Caco-2 (cell line): ENCODE results near the gene MXRA7. TPM values are rescaled to one million over a fixed set of nuclear protein-coding genes. Genes with fewer than 3 reads are reported as not detected.

Source experiments
- BruUV-seq: library from RNA; stranded (reverse); fragments of 400-500 nt; replicated peaks from 2 replicates; lab custom pipeline; 2021; lab: Mats Ljungman, UMichigan
- CTCF ChIA-PET: fragments of 300-600 bp; sonication (Branson Sonifier 250); formaldehyde crosslinking; loops from one replicate; lab custom pipeline; 2022; ENCODE audit warnings: antibody characterized with exemption; lab: Charles Lee
- POLR2A ChIA-PET: fragments of 300-600 bp; sonication (Branson Sonifier 250); formaldehyde crosslinking; loops from one replicate; lab custom pipeline; 2022; ENCODE audit warnings: antibody characterized with exemption; lab: Charles Lee
- DNase-seq, 2 experiments: peaks; one replicate each; pipeline versions ENCODE4 v3.0.0 to v3.0.0-alpha.2; 2020 to 2022
- H3K27me3 ChIP-seq: replicated peaks from 2 replicates; pipeline ENCODE4 v1.6.0; 2011; ENCODE audit warnings: low read length; ENCODE audit not compliant: control insufficient read depth, insufficient read depth
- H3K36me3 ChIP-seq: 2 replicates; pipeline ENCODE4 v1.5.1; 2011; ENCODE audit warnings: low read length; ENCODE audit not compliant: control insufficient read depth, insufficient read depth
- H3K4me1 ChIP-seq: fragments of 250-450 bp; sonication (Bioruptor Pico); 2 replicates; pipeline ENCODE4 v1.5.1; 2020; ENCODE audit warnings: mild to moderate bottlenecking
- H3K4me3 ChIP-seq: 2 replicates; pipeline ENCODE4 v1.5.1; 2011; ENCODE audit warnings: low read depth, mild to moderate bottlenecking, control low read depth, low read length
- H3K9me3 ChIP-seq: fragments of 250-450 bp; sonication (Bioruptor Pico); 2 replicates; pipeline ENCODE4 v1.5.1; 2020; ENCODE audit warnings: mild to moderate bottlenecking, moderate library complexity
- H3K27ac Mint-ChIP-seq: one replicate; pipeline ENCODE4 v1.8.0; 2022; ENCODE audit warnings: mixed read lengths; ENCODE audit not compliant: unreplicated experiment
- H3K27me3 Mint-ChIP-seq: one replicate; pipeline ENCODE4 v1.8.0; 2022; ENCODE audit warnings: mixed read lengths; ENCODE audit not compliant: insufficient read depth, unreplicated experiment
- H3K36me3 Mint-ChIP-seq: one replicate; pipeline ENCODE4 v1.8.0; 2022; ENCODE audit warnings: mild to moderate bottlenecking, mixed read lengths; ENCODE audit not compliant: insufficient read depth, unreplicated experiment
- H3K4me1 Mint-ChIP-seq: one replicate; pipeline ENCODE4 v1.8.0; 2022; ENCODE audit warnings: low read depth, mixed read lengths; ENCODE audit not compliant: unreplicated experiment
- H3K4me3 Mint-ChIP-seq: one replicate; pipeline ENCODE4 v1.8.0; 2022; ENCODE audit warnings: mild to moderate bottlenecking, moderate library complexity, mixed read lengths; ENCODE audit not compliant: unreplicated experiment
- H3K9me3 Mint-ChIP-seq: one replicate; pipeline ENCODE4 v1.8.0; 2022; ENCODE audit warnings: mixed read lengths; ENCODE audit not compliant: unreplicated experiment
- CTCF ChIP-seq, 2 experiments: fragments of 200-600 bp in 1 of 2; IDR thresholded peaks; 1 replicate in 1 of 2; 2 replicates in 1 of 2; pipeline versions ENCODE4 v1.5.1 to v1.8.0; 2011 to 2022; ENCODE audit warnings: antibody characterized with exemption in 1 of 2, control low read depth in 1 of 2, inconsistent platforms in 1 of 2, low read depth in 1 of 2, low read length in 1 of 2, mild to moderate bottlenecking in 1 of 2, moderate library complexity in 1 of 2; ENCODE audit not compliant: insufficient read depth in 1 of 2, severe bottlenecking in 1 of 2, unreplicated experiment in 1 of 2
- intact Hi-C: fragments of 100-400 bp; cut with micrococcal nuclease; formaldehyde crosslinking; loops from one replicate; pipeline ENCODE4 v1.10.0; 2022; ENCODE audit not compliant: unreplicated experiment
- total RNA-seq: library from RNA; stranded (reverse); gene quantifications from 2 replicates; pipeline ENCODE4 v1.2.3, GENCODE V29; 2022

Gene MXRA7
- total RNA-seq, 1 experiment from 2014 or later: 70.2 TPM

DNA sequence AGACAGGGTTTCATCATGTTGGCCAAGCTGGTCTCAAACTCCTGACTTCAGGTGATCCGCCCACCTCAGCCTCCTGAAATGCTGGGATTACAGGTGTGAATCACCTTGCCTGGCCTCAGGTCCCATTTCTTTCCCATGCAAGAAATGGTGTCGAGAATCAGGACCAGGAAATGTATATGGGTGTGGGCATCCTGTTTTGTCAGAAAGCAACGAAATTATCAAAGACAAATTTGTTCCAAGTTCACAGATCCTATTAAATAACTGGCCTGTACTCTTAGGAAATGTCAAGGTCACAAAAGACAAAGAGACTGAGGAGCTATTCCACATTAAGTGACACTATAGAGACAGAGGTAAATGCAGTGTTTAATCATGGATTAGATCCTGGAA lies 50.1 kb downstream of the MXRA7 start:
- DNase-seq: peak in 1 of 2 experiments; percentile 26
- H3K4me3 ChIP-seq: no peak overlapping the region
- peaks cover 28% of the 10 kb centered on the region for H3K4me1 ChIP-seq
- Mint-ChIP-seq H3K27me3 (no peaks in the 10 kb centered on the region), H3K4me1 (peaks cover 25% of the 10 kb centered on the region), H3K4me3 (no peak overlapping the region), H3K36me3 (no peaks in the 10 kb centered on the region), H3K27ac (no peak overlapping the region), H3K9me3 (no peaks in the 10 kb centered on the region)
- no peaks in the 10 kb centered on the region for H3K36me3 ChIP-seq
- CTCF ChIA-PET: no interaction called here
- intact Hi-C loops: no loop called here
- POLR2A ChIA-PET: no interaction called here
- no TSS peak for BruUV-seq
- H3K27me3 ChIP-seq: no peaks in the 10 kb centered on the region
- no peaks in the 10 kb centered on the region for H3K9me3 ChIP-seq
- no peak for TF ChIP-seq CTCF (IDR thresholded peaks at IDR 0.05; ENCODE audit: insufficient read depth in 1 of 2, low read depth in 1 of 2, low read length in 1 of 2, severe bottlenecking in 1 of 2, unreplicated experiment in 1 of 2)

DNA sequence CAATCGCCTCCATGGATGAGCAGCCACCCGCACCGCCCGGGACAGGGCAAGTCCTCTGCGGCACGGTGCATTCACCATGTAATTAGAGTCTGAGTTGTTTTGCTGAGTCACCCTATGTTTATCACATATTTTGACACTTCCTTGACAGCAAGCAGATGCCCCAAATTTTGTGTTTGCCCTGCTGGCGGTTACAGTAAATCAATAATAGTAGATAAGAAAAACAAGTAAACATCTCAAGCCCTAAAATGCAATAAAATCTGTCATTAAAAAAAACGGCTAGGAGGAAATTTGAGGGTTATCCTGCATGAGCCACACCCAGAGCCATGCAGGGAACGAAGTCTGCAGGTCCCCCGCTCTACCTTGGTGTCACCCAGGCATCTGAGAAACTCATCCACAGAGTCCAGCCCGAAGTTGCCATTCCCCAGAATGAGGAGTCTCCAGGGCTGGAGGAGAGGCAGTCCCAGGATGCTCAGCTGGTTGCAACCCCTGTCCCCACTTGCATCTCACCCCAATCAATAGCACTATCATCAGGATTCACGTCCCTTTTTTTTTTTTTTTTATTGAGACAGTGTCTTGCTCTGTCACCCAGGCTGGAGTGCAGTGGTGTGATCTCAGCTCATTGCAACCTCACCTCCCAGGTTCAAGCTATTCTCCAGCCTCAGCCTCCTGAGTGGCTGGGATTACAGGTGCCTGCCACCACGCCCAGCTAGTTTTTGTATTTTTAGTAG lies 50.7 kb downstream of the MXRA7 start:
- Mint-ChIP-seq H3K27ac (no peak overlapping the region), H3K9me3 (no peaks in the 10 kb centered on the region), H3K4me1 (peaks cover 25% of the 10 kb centered on the region), H3K27me3 (no peaks in the 10 kb centered on the region), H3K36me3 (no peaks in the 10 kb centered on the region), H3K4me3 (no peak overlapping the region)
- peak in 1 of 2 experiments; percentile 51 for DNase-seq
- Histone ChIP-seq H3K4me1 (peaks cover 28% of the 10 kb centered on the region), H3K9me3 (no peaks in the 10 kb centered on the region), H3K36me3 (no peaks in the 10 kb centered on the region), H3K27me3 (no peaks in the 10 kb centered on the region), H3K4me3 (no peak overlapping the region)
- no TSS peak for BruUV-seq
- ChIA-PET CTCF (no interaction called here), POLR2A (no interaction called here)
- TF ChIP-seq CTCF (IDR thresholded peaks at IDR 0.05; ENCODE audit: insufficient read depth in 1 of 2, low read depth in 1 of 2, low read length in 1 of 2, severe bottlenecking in 1 of 2, unreplicated experiment in 1 of 2): no peak
- intact Hi-C loops: no loop called here

GRCh38 chr17:76658242-76658662 lies 52.5 kb downstream of the MXRA7 start:
- Mint-ChIP-seq H3K4me3 (no peak overlapping the region), H3K36me3 (no peaks in the 10 kb centered on the region), H3K27me3 (no peaks in the 10 kb centered on the region), H3K27ac (peak overlapping the region; percentile 81), H3K9me3 (no peaks in the 10 kb centered on the region), H3K4me1 (peaks cover 18% of the 10 kb centered on the region)
- Histone ChIP-seq H3K27me3 (no peaks in the 10 kb centered on the region), H3K4me1 (peaks cover 28% of the 10 kb centered on the region), H3K4me3 (no peak overlapping the region), H3K9me3 (no peaks in the 10 kb centered on the region), H3K36me3 (no peaks in the 10 kb centered on the region)
- POLR2A ChIA-PET: interaction anchor here (0.5 kb wide), 2 partner anchors 35 to 1452 kb away, joined by 3 to 5 read pairs; no protein-coding TSS in a partner anchor
- CTCF ChIA-PET: no interaction called here
- no TSS peak for BruUV-seq
- DNase-seq: peak in 1 of 2 experiments; percentile 30
- intact Hi-C loops: no loop called here
- TF ChIP-seq CTCF (IDR thresholded peaks at IDR 0.05; ENCODE audit: insufficient read depth in 1 of 2, low read depth in 1 of 2, low read length in 1 of 2, severe bottlenecking in 1 of 2, unreplicated experiment in 1 of 2): no peak
